Measurements from ENCODE around the gene C19orf67.

C19orf67 gene

DNA sequence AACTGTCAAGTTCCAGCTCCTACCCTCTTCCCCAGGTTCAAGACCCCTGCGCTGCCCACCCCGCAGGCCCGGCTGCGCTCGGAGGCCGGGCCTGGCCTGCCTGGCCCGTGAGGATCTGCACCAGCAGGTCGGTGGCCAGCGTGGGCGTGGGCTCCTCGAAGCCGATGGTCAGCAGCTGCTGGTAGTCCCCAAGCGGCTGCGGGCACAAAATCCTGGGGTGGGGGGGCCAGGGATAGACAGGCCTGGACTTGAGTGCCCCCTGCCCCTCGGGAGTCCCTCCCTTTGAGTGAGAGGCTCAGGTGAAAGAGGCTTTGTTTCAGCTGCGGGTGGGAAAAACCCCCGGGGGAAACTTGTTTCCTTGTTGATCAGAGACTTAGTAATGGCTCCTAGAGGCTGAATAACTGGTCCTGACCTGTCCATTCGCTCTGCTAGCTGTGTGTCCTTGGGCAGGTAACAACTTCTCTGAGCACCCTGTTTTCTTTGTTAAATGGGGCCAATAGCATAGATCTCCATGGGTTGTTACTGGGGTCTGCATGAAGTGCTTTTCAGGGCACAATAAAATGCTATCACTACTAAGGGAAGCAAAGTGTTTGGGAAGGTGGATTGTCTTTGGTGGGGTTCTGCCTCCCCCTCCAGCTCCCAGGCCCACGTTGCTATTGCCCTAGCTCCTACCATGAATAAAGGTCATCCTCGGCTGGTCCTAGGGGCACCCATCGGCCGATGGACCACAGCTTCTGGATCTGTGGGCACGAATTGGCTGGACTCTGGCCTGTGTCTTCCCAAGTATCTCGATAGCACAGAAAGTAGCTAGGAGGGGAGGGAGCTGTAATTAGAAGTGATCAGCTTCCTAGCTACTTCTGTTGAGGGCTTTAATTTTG, 3.5 kb downstream of the C19orf67 start:
- DNase-seq (ENCODE audit: low read depth): no peak

DNA sequence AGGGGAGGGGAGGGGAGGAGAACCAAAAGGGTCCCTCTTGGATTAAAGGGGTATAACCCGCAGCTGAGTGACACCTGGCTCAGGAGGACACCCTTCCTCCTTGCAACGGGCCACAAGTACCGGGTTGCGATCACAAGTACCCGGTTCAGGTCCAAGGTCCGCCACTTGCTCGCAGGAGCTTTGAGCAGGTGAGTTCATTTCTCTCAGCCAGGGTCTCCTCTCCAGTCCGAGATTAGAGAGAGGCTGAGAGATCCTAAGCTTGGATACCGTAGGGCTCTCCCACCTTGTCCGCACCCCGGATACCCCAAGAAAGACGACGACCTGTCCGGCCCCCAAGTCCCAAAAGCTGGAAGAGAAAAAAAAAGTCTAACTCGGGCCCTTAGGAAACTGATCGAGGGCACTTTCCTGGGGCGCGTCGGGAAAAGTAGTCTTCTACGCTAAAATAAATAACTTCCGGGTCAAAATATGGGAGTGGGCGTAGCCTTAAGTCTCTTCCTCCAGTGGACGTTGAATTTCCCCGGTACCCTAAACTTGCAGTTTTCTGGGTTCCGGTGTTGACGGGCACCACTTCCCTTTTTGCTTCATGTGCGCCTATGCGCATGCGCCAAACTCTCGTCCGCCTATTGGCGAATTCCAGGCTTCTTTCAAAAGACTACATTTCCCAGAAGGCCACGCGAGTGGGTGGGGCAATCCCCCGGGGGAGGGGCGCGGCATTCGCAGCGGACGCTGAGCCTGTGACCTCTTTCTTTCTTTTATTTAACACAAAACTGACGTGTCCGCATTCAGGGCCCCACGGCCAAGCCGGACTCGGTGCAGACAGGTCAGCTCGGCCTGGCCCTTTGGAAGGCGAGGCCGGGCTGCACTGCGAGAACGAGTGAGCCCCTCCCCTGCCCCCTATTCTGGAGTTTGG, 4.4 kb downstream of the C19orf67 start:
- DNase-seq (ENCODE audit: low read depth): peak; percentile 98

DNA sequence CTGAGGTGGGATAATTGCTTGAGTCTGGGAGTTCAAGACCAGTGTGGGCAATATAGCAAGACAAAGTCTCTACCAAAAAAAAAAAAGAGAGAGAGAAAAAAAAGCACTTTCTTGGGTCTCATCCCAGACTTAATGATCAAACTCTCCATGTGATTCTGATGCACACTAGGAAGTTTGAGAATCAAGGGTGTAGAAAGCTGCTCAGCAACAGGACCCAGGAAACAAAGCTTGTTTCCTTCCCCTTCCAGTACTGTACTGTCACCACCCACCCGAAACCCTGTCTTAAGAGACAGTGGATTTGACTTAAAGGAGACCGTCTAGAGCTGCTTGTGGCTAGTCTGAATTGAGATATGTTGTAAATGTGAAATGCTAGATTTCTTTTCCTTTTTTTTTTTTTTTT, 7.2 kb downstream of the C19orf67 start:
- no peak for DNase-seq (ENCODE audit: low read depth)

- no peak for DNase-seq (ENCODE audit: low read depth)
These were observed 11.4 kb downstream of the C19orf67 start for GRCh38 chr19:14073925-14074838.

GRCh38 chr19:14073261-14073924, 12.2 kb downstream of the C19orf67 start:
- no peak for DNase-seq (ENCODE audit: low read depth)

- DNase-seq (ENCODE audit: low read depth): no peak
These were observed 12.9 kb downstream of the C19orf67 start, which contains the start of gene MISP3 for GRCh38 chr19:14072535-14073260. TSS of gene MISP3 (plus strand) at chr19:14072786. CDS start at chr19:14073310, 524 bp downstream.

DNA sequence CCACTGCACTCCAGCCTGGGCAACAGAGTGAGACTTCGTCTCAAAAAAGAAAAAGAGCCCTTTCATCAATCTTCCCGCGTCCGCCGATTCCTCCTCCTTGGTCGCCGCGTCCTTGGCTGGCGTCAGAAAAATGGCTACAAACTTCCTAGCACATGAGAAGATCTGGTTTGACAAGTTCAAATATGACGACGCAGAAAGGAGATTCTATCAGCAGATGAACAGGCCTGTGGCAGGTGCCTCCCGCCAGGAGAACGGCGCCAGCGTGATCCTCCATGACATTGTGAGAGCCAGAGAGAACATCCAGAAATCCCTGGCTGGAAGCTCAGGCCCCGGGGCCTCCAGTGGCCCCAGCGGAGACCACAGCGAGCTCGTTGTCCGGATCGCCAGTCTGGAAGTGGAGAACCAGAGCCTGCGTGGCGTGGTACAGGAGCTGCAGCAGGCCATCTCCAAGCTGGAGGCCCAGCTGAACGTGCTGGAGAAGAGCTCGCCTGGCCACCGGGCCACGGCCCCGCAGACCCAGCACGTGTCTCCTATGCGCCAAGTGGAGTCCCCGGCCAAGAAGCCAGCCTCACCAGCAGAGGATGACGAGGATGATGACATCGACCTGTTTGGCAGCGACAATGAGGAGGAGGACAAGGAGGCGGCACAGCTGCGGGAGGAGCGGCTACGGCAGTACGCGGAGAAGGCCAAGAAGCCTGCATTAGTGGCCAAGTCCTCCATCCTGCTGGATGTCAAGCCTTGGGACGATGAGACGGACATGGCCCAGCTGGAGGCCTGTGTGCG, 15.1 kb downstream of the C19orf67 start:
- no peak for DNase-seq (ENCODE audit: low read depth)

DNA sequence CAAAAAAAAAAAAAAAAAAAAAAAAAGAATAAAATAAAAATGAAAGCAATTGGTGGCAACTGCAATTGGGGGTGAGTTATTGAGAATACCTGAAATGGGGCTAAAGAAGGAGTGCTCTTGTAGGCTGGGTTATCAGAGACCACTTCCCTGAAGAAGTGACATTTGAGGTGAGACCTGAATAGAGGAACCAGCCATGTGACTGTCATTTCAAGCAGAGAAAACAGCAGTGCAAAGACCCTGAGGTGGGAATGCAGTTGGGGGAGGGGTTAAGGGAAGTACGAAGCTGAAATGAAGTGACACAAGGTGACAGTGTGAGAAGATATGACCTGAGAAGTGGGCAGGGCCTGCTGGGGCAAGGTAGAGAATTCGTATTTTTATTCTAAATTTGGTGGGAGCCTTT, 19.4 kb downstream of the C19orf67 start:
- DNase-seq (ENCODE audit: low read depth): no peak

GRCh38 chr19:14063105-14063504, 22.5 kb downstream of the C19orf67 start:
- DNase-seq (ENCODE audit: low read depth): no peak

DNA sequence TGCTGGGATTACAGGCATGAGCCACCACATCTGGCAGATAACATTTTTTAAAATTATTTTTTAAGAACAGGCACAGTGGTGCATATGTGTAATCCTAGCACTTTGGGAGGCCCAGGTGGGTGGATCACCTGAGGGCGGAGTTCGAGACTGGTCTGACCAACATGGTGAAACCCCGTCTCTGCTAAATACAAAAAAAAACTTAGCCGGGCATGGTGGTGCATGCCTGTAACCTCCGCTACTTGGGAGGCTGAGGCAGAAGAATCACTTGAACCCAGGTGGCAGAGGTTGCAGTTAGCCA, 23.1 kb downstream of the C19orf67 start:
- no peak for DNase-seq (ENCODE audit: low read depth)

DNA sequence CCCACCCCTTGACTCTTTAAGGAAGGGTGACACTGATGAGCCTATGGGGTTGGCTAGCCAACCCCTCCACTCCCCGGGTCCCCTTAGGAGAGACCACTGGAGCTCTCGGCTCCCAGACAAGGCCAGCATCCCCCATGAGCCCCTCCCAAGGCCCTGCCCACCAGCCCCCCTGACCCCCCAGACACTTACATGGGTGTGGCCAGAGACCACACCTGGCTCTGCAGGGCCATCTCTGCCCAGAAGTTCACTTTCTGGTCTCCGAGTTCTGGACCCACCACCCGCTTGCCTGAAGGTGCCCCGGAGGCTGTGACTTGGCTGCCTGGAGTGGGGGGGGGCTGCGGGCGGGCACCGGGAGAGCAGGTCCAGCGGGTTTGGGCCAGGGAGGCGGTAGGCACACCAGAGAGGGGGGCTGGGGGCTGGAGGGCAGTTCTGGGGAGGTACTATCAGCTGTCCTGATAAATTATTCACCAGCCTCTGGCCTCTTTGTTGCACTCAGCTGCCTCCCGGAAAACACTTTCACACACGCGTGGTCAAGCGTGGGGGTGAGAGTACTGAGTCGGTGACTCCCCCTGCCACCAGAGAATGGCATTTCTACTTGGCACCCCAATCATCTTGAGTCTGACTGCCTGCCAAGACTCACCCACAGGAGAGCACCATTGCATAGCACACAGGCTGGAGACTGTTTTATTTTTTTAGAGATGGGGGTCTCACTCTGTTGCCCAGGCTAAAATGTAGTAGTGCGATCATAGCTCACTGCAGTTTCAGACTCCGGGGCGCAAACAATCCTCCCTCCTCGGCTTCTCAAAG, 23.6 kb downstream of the C19orf67 start, which contains the start of gene PALM3:
TSS of gene PALM3 (minus strand) at position 326 of the 807 bp plus-strand sequence. CDS start at position 230, 96 bp downstream.
- no peak for DNase-seq (ENCODE audit: low read depth)

GRCh38 chr19:14061081-14061749, 24.4 kb downstream of the C19orf67 start:
- DNase-seq (ENCODE audit: low read depth): no peak

- no peak for DNase-seq (ENCODE audit: low read depth)
These were observed 25.9 kb downstream of the C19orf67 start for GRCh38 chr19:14059652-14060155.

GRCh38 chr19:14059093-14059480, 26.5 kb downstream of the C19orf67 start:
- no peak for DNase-seq (ENCODE audit: low read depth)

DNA sequence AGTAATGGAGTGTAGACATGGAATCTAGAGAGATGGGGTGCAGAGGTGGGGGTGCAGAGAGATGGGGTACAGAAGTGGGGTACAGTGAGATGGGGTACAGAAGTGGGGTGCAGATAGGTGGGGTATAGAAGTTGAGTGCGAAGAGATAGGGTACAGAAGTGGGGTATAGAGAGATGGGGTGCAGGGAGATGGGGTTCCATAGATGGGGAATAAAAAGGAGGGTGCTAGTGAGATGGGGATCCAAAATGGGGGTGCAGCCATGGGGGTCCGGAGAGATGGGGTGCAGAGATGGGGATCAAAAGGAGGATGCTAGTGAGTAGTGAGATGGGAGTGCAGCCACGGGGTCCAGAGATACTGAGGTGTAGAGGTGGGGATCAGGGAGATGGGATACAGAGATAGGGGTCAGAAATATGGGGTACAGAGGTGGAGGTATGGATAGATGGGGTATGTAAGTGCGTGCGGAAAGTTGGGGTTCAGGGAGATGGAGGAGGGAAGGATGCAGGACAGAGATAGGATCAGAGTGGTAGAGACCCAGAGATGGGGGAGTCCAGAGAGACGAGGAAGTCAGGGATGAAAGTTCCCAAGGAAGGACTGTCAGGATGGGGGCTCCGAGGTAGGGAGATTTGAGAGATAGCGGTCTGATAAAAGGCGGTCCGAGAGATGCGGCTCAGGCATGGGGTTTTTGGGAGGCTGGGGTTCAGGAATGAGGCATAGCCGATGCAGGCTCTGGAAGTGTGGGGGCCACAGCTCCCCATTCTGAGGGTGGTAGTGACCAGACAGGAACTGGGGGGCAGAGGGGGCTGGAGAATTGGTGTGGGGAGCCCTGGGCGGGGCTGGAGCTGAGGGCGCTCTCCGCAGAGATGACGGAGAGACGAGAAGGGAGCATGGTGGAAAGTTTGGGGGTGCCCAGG, 27.1 kb downstream of the C19orf67 start:
- DNase-seq (ENCODE audit: low read depth): no peak

GRCh38 chr19:14056741-14057356, 28.7 kb downstream of the C19orf67 start:
- DNase-seq (ENCODE audit: low read depth): no peak

All from non-pigmented ciliary epithelial cell (primary cell).